HEK293 (cell line): ENCODE data around the gene KLHL6.
"Not testable (repeated sequence)": the region's sequence is repeated elsewhere in the genome, so short reads cannot be mapped to it uniquely, and the experiment has no call there.

ENCODE experiments used
- CTCF ChIA-PET: fragments of 350-600 bp; formaldehyde crosslinking; extraction: SDS; loops from one replicate; lab custom pipeline; 2021; ENCODE audit warnings: antibody characterized with exemption; lab: Yijun Ruan, JAX
- POLR2A ChIA-PET: fragments of 300-600 bp; formaldehyde crosslinking; extraction: SDS; loops from one replicate; lab custom pipeline; 2020; ENCODE audit warnings: antibody characterized with exemption, inconsistent platforms; lab: Yijun Ruan, JAX
- H3K27ac ChIP-seq: fragments of 200-500 bp; sonication (Bioruptor generic); 2 replicates; pipeline ENCODE4 v1.5.1; 2014; ENCODE audit warnings: low read depth, low read length, control low read depth, inconsistent platforms; ENCODE audit errors: extremely low read depth
- H3K36me3 ChIP-seq, 2 experiments: fragments of 200-500 bp in 1 of 2; sonication (Bioruptor generic) in 1 of 2; 1 replicate in 1 of 2; 2 replicates in 1 of 2; pipeline ENCODE4 v1.5.1; 2014 to 2017; ENCODE audit warnings: inconsistent platforms in 2 of 2, low read length in 2 of 2; ENCODE audit not compliant: control insufficient read depth in 2 of 2, insufficient read depth in 1 of 2
- H3K4me1 ChIP-seq: fragments of 200-500 bp; sonication (Bioruptor generic); 2 replicates; pipeline ENCODE4 v1.5.1; 2014; ENCODE audit warnings: mild to moderate bottlenecking, low read length, inconsistent platforms; ENCODE audit not compliant: control insufficient read depth, insufficient read depth
- H3K4me3 ChIP-seq: 2 replicates; pipeline ENCODE4 v1.5.1; 2011; ENCODE audit warnings: low read depth, mild to moderate bottlenecking, control low read depth, low read length, moderate library complexity
- H3K9me3 ChIP-seq: fragments of 200-500 bp; sonication (Bioruptor generic); 2 replicates; pipeline ENCODE4 v1.5.1; 2014; ENCODE audit warnings: low read depth, low read length, inconsistent platforms; ENCODE audit not compliant: control insufficient read depth, insufficient read depth
- PRDM1 ChIP-seq: fragments of 450-650 bp; formaldehyde crosslinking; IDR thresholded peaks from 2 replicates; pipeline ENCODE4; 2016; ENCODE audit warnings: missing biosample characterization, missing genetic modification characterization
- SETDB1 ChIP-seq: IDR thresholded peaks from one replicate; pipeline ENCODE4 v1.6.1; 2017; ENCODE audit warnings: mild to moderate bottlenecking, low read length, moderate library complexity, mixed read lengths; ENCODE audit not compliant: insufficient read length
- TRIM28 ChIP-seq: IDR thresholded peaks from 2 replicates; pipeline ENCODE4 v1.6.1; 2011; ENCODE audit warnings: low read length, control low read depth, borderline replicate concordance
- ZBTB20 ChIP-seq: fragments of 450-650 bp; formaldehyde crosslinking; IDR thresholded peaks from 2 replicates; pipeline ENCODE4 v1.5.1; 2016; ENCODE audit warnings: missing biosample characterization, missing genetic modification characterization
- ZBTB8A ChIP-seq: fragments of 450-650 bp; formaldehyde crosslinking; IDR thresholded peaks from 2 replicates; pipeline ENCODE4 v1.5.1; 2016; ENCODE audit warnings: missing biosample characterization, missing genetic modification characterization
- ZNF2 ChIP-seq: fragments of 450-650 bp; formaldehyde crosslinking; IDR thresholded peaks from 2 replicates; pipeline ENCODE4 v1.5.1; 2016; ENCODE audit warnings: missing biosample characterization, missing genetic modification characterization
- ZNF214 ChIP-seq: fragments of 450-650 bp; formaldehyde crosslinking; IDR thresholded peaks from 2 replicates; pipeline ENCODE4 v1.5.1; 2017; ENCODE audit warnings: missing biosample characterization, mild to moderate bottlenecking, missing genetic modification characterization, borderline replicate concordance
- ZNF221 ChIP-seq: fragments of 450-650 bp; formaldehyde crosslinking; IDR thresholded peaks from 2 replicates; pipeline ENCODE4 v1.5.1; 2017; ENCODE audit warnings: missing biosample characterization, missing genetic modification characterization, borderline replicate concordance
- ZNF274 ChIP-seq, 2 experiments: fragments of 200-500 bp in 1 of 2; fragments of 450-650 bp in 1 of 2; sonication (Bioruptor generic) in 1 of 2; formaldehyde crosslinking in 1 of 2; IDR thresholded peaks; 2 replicates each; pipeline versions ENCODE4 v1.5.1 to v1.6.1; 2014 to 2016; ENCODE audit warnings: borderline replicate concordance in 1 of 2, inconsistent platforms in 1 of 2, low read length in 1 of 2, missing biosample characterization in 1 of 2, missing genetic modification characterization in 1 of 2
- ZNF302 ChIP-seq: fragments of 450-650 bp; formaldehyde crosslinking; IDR thresholded peaks from 2 replicates; pipeline ENCODE4 v1.5.1; 2016; ENCODE audit warnings: missing biosample characterization, missing genetic modification characterization, low read depth
- ZNF561 ChIP-seq: fragments of 450-650 bp; IDR thresholded peaks from 2 replicates; pipeline ENCODE4 v1.5.1; 2018; ENCODE audit warnings: missing biosample characterization, missing genetic modification characterization, borderline replicate concordance
- ZNF600 ChIP-seq: fragments of 450-650 bp; formaldehyde crosslinking; IDR thresholded peaks from 2 replicates; pipeline ENCODE4 v1.5.1; 2016; ENCODE audit warnings: missing biosample characterization, missing genetic modification characterization
- ZNF621 ChIP-seq: fragments of 450-650 bp; formaldehyde crosslinking; IDR thresholded peaks from 2 replicates; pipeline ENCODE4 v1.5.1; 2017; ENCODE audit warnings: missing biosample characterization, missing genetic modification characterization
- TF ChIP-seq, protein P1 (sequence below): fragments of 450-650 bp; IDR thresholded peaks from 2 replicates; pipeline ENCODE4 v1.5.1; 2018; ENCODE audit warnings: missing biosample characterization, mild to moderate bottlenecking, missing genetic modification characterization
- TF ChIP-seq, protein P2 (sequence below): fragments of 450-650 bp; formaldehyde crosslinking; IDR thresholded peaks from 2 replicates; pipeline ENCODE4 v1.5.1; 2016; ENCODE audit warnings: missing biosample characterization, missing genetic modification characterization

Gene KLHL6

GRCh38 chr3:183466575-183466974 lies 88.9 kb downstream of the KLHL6 start:
- Histone ChIP-seq H3K4me3 (no peak overlapping the region), H3K27ac (no peak overlapping the region), H3K9me3 (no peaks in the 10 kb centered on the region), H3K4me1 (no peaks in the 10 kb centered on the region), H3K36me3 (no peaks in the 10 kb centered on the region)
- ChIA-PET POLR2A (no interaction called here), CTCF (interaction anchor here (0.6 to 1.0 kb wide), 2 partner anchors 301 to 511 kb away, joined by 4 read pairs; no protein-coding TSS in a partner anchor)
- peak; percentile 33; the same call in 1 of the 2 replicates for TF ChIP-seq ZBTB20 (tag by site-specific recombination)
- no peak for TF ChIP-seq PRDM1 (tag by site-specific recombination)
- TF ChIP-seq ZNF214 (tag by site-specific recombination): no peak

GRCh38 chr3:183465710-183466109 lies 89.8 kb downstream of the KLHL6 start:
- H3K4me3 ChIP-seq, H3K27ac ChIP-seq, H3K36me3 ChIP-seq, CTCF ChIA-PET, H3K4me1 ChIP-seq, H3K9me3 ChIP-seq, POLR2A ChIA-PET: not testable (repeated sequence)

- no peaks in the 10 kb centered on the region for H3K36me3 ChIP-seq
- no peak for TF ChIP-seq TRIM28
- TF ChIP-seq, protein P1, sequence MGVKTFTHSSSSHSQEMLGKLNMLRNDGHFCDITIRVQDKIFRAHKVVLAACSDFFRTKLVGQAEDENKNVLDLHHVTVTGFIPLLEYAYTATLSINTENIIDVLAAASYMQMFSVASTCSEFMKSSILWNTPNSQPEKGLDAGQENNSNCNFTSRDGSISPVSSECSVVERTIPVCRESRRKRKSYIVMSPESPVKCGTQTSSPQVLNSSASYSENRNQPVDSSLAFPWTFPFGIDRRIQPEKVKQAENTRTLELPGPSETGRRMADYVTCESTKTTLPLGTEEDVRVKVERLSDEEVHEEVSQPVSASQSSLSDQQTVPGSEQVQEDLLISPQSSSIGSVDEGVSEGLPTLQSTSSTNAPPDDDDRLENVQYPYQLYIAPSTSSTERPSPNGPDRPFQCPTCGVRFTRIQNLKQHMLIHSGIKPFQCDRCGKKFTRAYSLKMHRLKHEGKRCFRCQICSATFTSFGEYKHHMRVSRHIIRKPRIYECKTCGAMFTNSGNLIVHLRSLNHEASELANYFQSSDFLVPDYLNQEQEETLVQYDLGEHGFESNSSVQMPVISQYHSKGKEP (tag by site-specific recombination): no peak
- no peak for TF ChIP-seq ZNF621 (tag by site-specific recombination)
- TF ChIP-seq ZNF561 (tag by site-specific recombination): no peak
- TF ChIP-seq, protein P2, sequence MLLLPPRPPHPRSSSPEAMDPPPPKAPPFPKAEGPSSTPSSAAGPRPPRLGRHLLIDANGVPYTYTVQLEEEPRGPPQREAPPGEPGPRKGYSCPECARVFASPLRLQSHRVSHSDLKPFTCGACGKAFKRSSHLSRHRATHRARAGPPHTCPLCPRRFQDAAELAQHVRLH (tag by site-specific recombination): no peak
- no peak for TF ChIP-seq ZBTB20 (tag by site-specific recombination)
- no peak for TF ChIP-seq ZBTB8A (tag by site-specific recombination)
- no peak for TF ChIP-seq ZNF302 (tag by site-specific recombination)
- no peak for TF ChIP-seq ZNF600 (tag by site-specific recombination)
- no peak for TF ChIP-seq ZNF274 (IDR thresholded peaks at IDR 0.05; ENCODE audit: low read length)
- TF ChIP-seq ZNF274 (tag by site-specific recombination; IDR thresholded peaks at IDR 0.05; ENCODE audit: borderline replicate concordance): no peak
- TF ChIP-seq ZNF2: no peak
- H3K4me3 ChIP-seq: no peak overlapping the region
- ChIA-PET CTCF (interaction anchor here (0.9 kb wide), 1 partner anchor 302 kb away, joined by 4 read pairs; no protein-coding TSS in a partner anchor), POLR2A (no interaction called here)
- no peak overlapping the region for H3K27ac ChIP-seq
- H3K9me3 ChIP-seq: no peaks in the 10 kb centered on the region
- no peaks in the 10 kb centered on the region for H3K4me1 ChIP-seq
Observed at GRCh38 chr3:183464480-183464879, 91.0 kb downstream of the KLHL6 start.

GRCh38 chr3:183460081-183461055 lies 95.1 kb downstream of the KLHL6 start:
- POLR2A ChIA-PET: no interaction called here
- Histone ChIP-seq H3K36me3 (peaks cover 0 to 4% of the 10 kb centered on the region in 2 experiments; a peak in 1 of 3 replicates), H3K27ac (no peak overlapping the region), H3K9me3 (no peaks in the 10 kb centered on the region), H3K4me1 (no peaks in the 10 kb centered on the region), H3K4me3 (no peak overlapping the region)
- TF ChIP-seq ZNF221 (tag by site-specific recombination): no peak
- peak; percentile 64 for TF ChIP-seq SETDB1
- TF ChIP-seq, protein P1 (tag by site-specific recombination): no peak
- CTCF ChIA-PET: interaction anchor here (0.6 kb wide), 1 partner anchor 835 kb away, joined by 3 read pairs; no protein-coding TSS in a partner anchor
